H9 (cell line): ENCODE results near the gene ADSS1. TPM values are rescaled to one million over a fixed set of nuclear protein-coding genes. Genes with fewer than 3 reads are reported as not detected.
A peak's percentile ranks its signal among the peaks of the same experiment; 100 is the strongest.

Source experiments
- DNase-seq: peaks from one replicate; pipeline ENCODE4 v3.0.0-alpha.2; 2017
- H2AFZ ChIP-seq: one replicate; pipeline ENCODE4 v1.6.1; 2013; ENCODE audit warnings: mild to moderate bottlenecking, low read length, control low read depth, moderate library complexity
- H2AK5ac ChIP-seq: 2 replicates; pipeline ENCODE4 v1.6.1; 2013; ENCODE audit warnings: low read length, control low read depth, mixed read lengths; ENCODE audit not compliant: insufficient read length
- H2BK120ac ChIP-seq: one replicate; pipeline ENCODE4 v1.6.1; 2013; ENCODE audit warnings: low read depth, mild to moderate bottlenecking, low read length, control low read depth, inconsistent platforms; ENCODE audit not compliant: poor library complexity, severe bottlenecking
- H2BK12ac ChIP-seq: 2 replicates; pipeline ENCODE4 v1.6.1; 2013; ENCODE audit warnings: low read length, control low read depth, mixed read lengths, low read depth; ENCODE audit not compliant: insufficient read length
- H2BK15ac ChIP-seq: 2 replicates; pipeline ENCODE4 v1.6.1; 2013; ENCODE audit warnings: low read depth, low read length, control low read depth
- H2BK20ac ChIP-seq: one replicate; pipeline ENCODE4 v1.6.1; 2013; ENCODE audit warnings: low read depth, mild to moderate bottlenecking, low read length, control low read depth, inconsistent platforms; ENCODE audit not compliant: poor library complexity, severe bottlenecking
- H2BK5ac ChIP-seq: 2 replicates; pipeline ENCODE4 v1.6.1; 2013; ENCODE audit warnings: low read length, control low read depth, mixed read lengths; ENCODE audit not compliant: insufficient read length
- H3K14ac ChIP-seq: 2 replicates; pipeline ENCODE4 v1.6.1; 2013; ENCODE audit warnings: low read length, control low read depth; ENCODE audit not compliant: insufficient read depth
- H3K18ac ChIP-seq: 2 replicates; pipeline ENCODE4 v1.6.1; 2013; ENCODE audit warnings: low read depth, mild to moderate bottlenecking, mixed read lengths, low read length, control low read depth; ENCODE audit not compliant: insufficient read length
- H3K23ac ChIP-seq: 2 replicates; pipeline ENCODE4 v1.6.1; 2013; ENCODE audit warnings: low read length, control low read depth, mixed read lengths, low read depth; ENCODE audit not compliant: insufficient read length
- H3K23me2 ChIP-seq: 2 replicates; pipeline ENCODE4 v1.6.1; 2013; ENCODE audit warnings: low read depth, mild to moderate bottlenecking, mixed read lengths, low read length, control low read depth; ENCODE audit not compliant: insufficient read length, poor library complexity, severe bottlenecking
- H3K27ac ChIP-seq: 2 replicates; pipeline ENCODE4 v1.5.1; 2013; ENCODE audit warnings: low read length, control low read depth, mixed read lengths, low read depth; ENCODE audit not compliant: insufficient read length
- H3K27me3 ChIP-seq: 2 replicates; pipeline ENCODE4 v1.6.1; 2013; ENCODE audit warnings: low read length, control low read depth, inconsistent platforms; ENCODE audit not compliant: insufficient read depth
- H3K4ac ChIP-seq: 2 replicates; pipeline ENCODE4 v1.6.1; 2013; ENCODE audit warnings: low read depth, mild to moderate bottlenecking, control low read depth, inconsistent platforms, low read length, moderate library complexity
- H3K4me1 ChIP-seq: 2 replicates; pipeline ENCODE4 v1.6.1; 2013; ENCODE audit warnings: low read length, control low read depth, inconsistent platforms; ENCODE audit not compliant: insufficient read depth
- H3K4me2 ChIP-seq: 2 replicates; pipeline ENCODE4 v1.6.1; 2013; ENCODE audit warnings: low read length, control low read depth, mixed read lengths; ENCODE audit not compliant: insufficient read length, insufficient read depth
- H3K56ac ChIP-seq: 2 replicates; pipeline ENCODE4 v1.6.1; 2013; ENCODE audit warnings: low read depth, mild to moderate bottlenecking, mixed read lengths, low read length, control low read depth; ENCODE audit not compliant: insufficient read length
- H3K79me1 ChIP-seq: 2 replicates; pipeline ENCODE4 v1.6.1; 2013; ENCODE audit warnings: low read depth, mild to moderate bottlenecking, moderate library complexity, low read length, control low read depth, inconsistent platforms; ENCODE audit not compliant: insufficient read depth, poor library complexity, severe bottlenecking
- H3K79me2 ChIP-seq: 2 replicates; pipeline ENCODE4 v1.6.1; 2013; ENCODE audit warnings: low read length, control low read depth, inconsistent platforms; ENCODE audit not compliant: insufficient read depth
- H3K9ac ChIP-seq: 2 replicates; pipeline ENCODE4 v1.6.1; 2013; ENCODE audit warnings: low read length, control low read depth, mixed read lengths; ENCODE audit not compliant: insufficient read length; ENCODE audit errors: extremely low read depth
- H3K9me3 ChIP-seq: one replicate; pipeline ENCODE4 v1.6.1; 2013; ENCODE audit warnings: low read depth, low read length, inconsistent platforms; ENCODE audit not compliant: control insufficient read depth
- H3T11ph ChIP-seq: one replicate; pipeline ENCODE4 v1.6.1; 2013; ENCODE audit warnings: mild to moderate bottlenecking, low read length, control low read depth, inconsistent platforms
- H4K20me1 ChIP-seq: one replicate; pipeline ENCODE4 v1.6.1; 2013; ENCODE audit not compliant: control insufficient read depth, insufficient read length, insufficient read depth
- H4K5ac ChIP-seq: 2 replicates; pipeline ENCODE4 v1.6.1; 2013; ENCODE audit warnings: low read depth, mild to moderate bottlenecking, mixed read lengths, low read length, control low read depth; ENCODE audit not compliant: insufficient read length
- H4K8ac ChIP-seq: replicated peaks from 2 replicates; pipeline ENCODE4 v1.6.1; 2013; ENCODE audit warnings: low read length, control low read depth, mixed read lengths, low read depth; ENCODE audit not compliant: insufficient read length
- H4K91ac ChIP-seq: 2 replicates; pipeline ENCODE4 v1.6.1; 2013; ENCODE audit warnings: low read depth, mild to moderate bottlenecking, moderate library complexity, mixed read lengths, low read length, control low read depth; ENCODE audit not compliant: insufficient read length
- H3K27ac Mint-ChIP-seq, 3 experiments: 2 replicates in 2 of 3; 3 replicates in 1 of 3; pipeline ENCODE4 v1.8.0; 2020 to 2021; ENCODE audit warnings: mixed read lengths in 3 of 3, mild to moderate bottlenecking in 1 of 3, moderate library complexity in 1 of 3
- H3K27me3 Mint-ChIP-seq: 2 replicates; pipeline ENCODE4 v1.8.0; 2021; ENCODE audit warnings: low read depth, mild to moderate bottlenecking, moderate library complexity, mixed read lengths
- H3K36me3 Mint-ChIP-seq, 3 experiments: 2 replicates in 2 of 3; 3 replicates in 1 of 3; pipeline ENCODE4 v1.8.0; 2020 to 2021; ENCODE audit warnings: low read depth in 3 of 3, mixed read lengths in 3 of 3; ENCODE audit not compliant: insufficient read depth in 1 of 3
- H3K4me1 Mint-ChIP-seq, 2 experiments: 2 replicates each; pipeline ENCODE4 v1.8.0; 2020; ENCODE audit warnings: mixed read lengths in 2 of 2
- H3K4me3 Mint-ChIP-seq, 2 experiments: 2 replicates in 1 of 2; 3 replicates in 1 of 2; pipeline ENCODE4 v1.8.0; 2020 to 2021; ENCODE audit warnings: mild to moderate bottlenecking in 2 of 2, mixed read lengths in 2 of 2, moderate library complexity in 1 of 2
- H3K9me3 Mint-ChIP-seq, 2 experiments: 2 replicates in 1 of 2; 3 replicates in 1 of 2; pipeline ENCODE4 v1.8.0; 2020; ENCODE audit warnings: mild to moderate bottlenecking in 2 of 2, mixed read lengths in 2 of 2, moderate library complexity in 1 of 2
- CTCF ChIP-seq: fragments of 200-600 bp; sonication (generic); conservative IDR thresholded peaks from 3 replicates; pipeline ENCODE4 v1.8.0; 2021; ENCODE audit warnings: antibody characterized with exemption, mild to moderate bottlenecking
- WGBS: extraction: QIAGEN DNeasy Blood & Tissue Kit; methylation state at CpG from one replicate; pipeline ENCODE4 v1.1.7; 2013; ENCODE audit warnings: missing lambda C conversion rate, low lambda C conversion rate, mixed read lengths; ENCODE audit not compliant: insufficient read length; ENCODE audit errors: extremely low coverage; 5-methylcytosine and 5-hydroxymethylcytosine counted together
- total RNA-seq: library from RNA; stranded (reverse); gene quantifications from 2 replicates; pipeline ENCODE4 v1.2.1, GENCODE V29; 2021

ADSS1 gene
- total RNA-seq, 1 experiment from 2014 or later, result 8.5 TPM

GRCh38 chr14:104741108-104741802 is 17.2 kb downstream of the ADSS1 start:
- Histone ChIP-seq H3K56ac (no peak overlapping the region), H4K91ac (no peak overlapping the region), H3K79me1 (no peaks in the 10 kb centered on the region), H3K9me3 (no peaks in the 10 kb centered on the region), H4K5ac (no peak overlapping the region), H2BK20ac (no peak overlapping the region), H4K8ac (no peak overlapping the region), H2AK5ac (no peak overlapping the region), H3K27me3 (no peaks in the 10 kb centered on the region), H3K4me1 (no peaks in the 10 kb centered on the region), H3T11ph (no peak overlapping the region), H3K4me2 (no peak overlapping the region), H3K79me2 (no peaks in the 10 kb centered on the region), H2BK12ac (no peak overlapping the region), H3K14ac (no peak overlapping the region), H2AFZ (no peak overlapping the region), H3K4ac (no peak overlapping the region), H2BK5ac (no peak overlapping the region), H3K27ac (no peak overlapping the region), H3K23ac (no peak overlapping the region), H3K23me2 (no peaks in the 10 kb centered on the region), H2BK120ac (no peak overlapping the region), H2BK15ac (no peak overlapping the region), H3K18ac (no peak overlapping the region), H3K9ac (no peak overlapping the region), H4K20me1 (no peaks in the 10 kb centered on the region)
- H3K4me3 Mint-ChIP-seq, result no peak overlapping the region
- no peak for TF ChIP-seq CTCF
- peaks cover 14% of the 10 kb centered on the region for H3K27me3 Mint-ChIP-seq
- no peaks in the 10 kb centered on the region for H3K4me1 Mint-ChIP-seq
- peak overlapping the region in 1 of 3 experiments; percentile 74; a peak in 2 of 7 replicates for H3K27ac Mint-ChIP-seq
- H3K9me3 Mint-ChIP-seq, result no peaks in the 10 kb centered on the region
- no peak for DNase-seq
- no CpG with 5 or more reads among the region's 29 CpGs for WGBS
- H3K36me3 Mint-ChIP-seq, result peaks cover 3 to 22% (median 4%) of the 10 kb centered on the region in 3 experiments; a peak in 6 of 7 replicates
